IMR-90 (cell line): Measurements from ENCODE around the gene ZDHHC1. TPM values are rescaled to one million over a fixed set of nuclear protein-coding genes. Genes with fewer than 3 reads are reported as not detected.

ENCODE experiments used
- ATAC-seq: fragments of 200-7000 bp; cut with Tn5 transposase; 2 replicates; pipeline ENCODE4 v1.9.1; 2020; ENCODE audit warnings: low read depth, mild to moderate bottlenecking, moderate library complexity
- BruUV-seq: library from RNA; stranded (reverse); fragments of 400-500 nt; replicated peaks from 2 replicates; lab custom pipeline; 2021; lab: Mats Ljungman, UMichigan
- CTCF ChIA-PET: fragments of 300-600 bp; formaldehyde crosslinking; extraction: SDS; loops from one replicate; lab custom pipeline; 2021; ENCODE audit warnings: antibody characterized with exemption; lab: Yijun Ruan, JAX
- POLR2A ChIA-PET: fragments of 300-600 bp; sonication (Branson Sonifier 250); formaldehyde crosslinking; loops from one replicate; lab custom pipeline; 2022; ENCODE audit warnings: antibody characterized with exemption; ENCODE audit not compliant: unreplicated experiment; lab: Charles Lee
- DNase-seq: peaks from one replicate; pipeline ENCODE4 v3.0.0; 2013
- H2AFZ ChIP-seq: replicated peaks from 2 replicates; pipeline ENCODE3; 2013; ENCODE audit warnings: low read length, mild to moderate bottlenecking; ENCODE audit not compliant: poor library complexity
- H2AK5ac ChIP-seq: 2 replicates; pipeline ENCODE4 v1.6.1; 2013; ENCODE audit warnings: low read depth, low read length, inconsistent platforms
- H2AK9ac ChIP-seq: replicated peaks from 2 replicates; pipeline ENCODE3; 2013; ENCODE audit warnings: mild to moderate bottlenecking, low read depth, low read length, moderate library complexity; ENCODE audit not compliant: poor library complexity
- H2BK120ac ChIP-seq: 2 replicates; pipeline ENCODE4 v1.6.1; 2013; ENCODE audit warnings: low read depth, low read length, inconsistent platforms
- H2BK15ac ChIP-seq: 3 replicates; pipeline ENCODE4 v1.6.1; 2013; ENCODE audit warnings: low read depth, low read length, inconsistent platforms
- H2BK20ac ChIP-seq: 2 replicates; pipeline ENCODE4 v1.6.1; 2013; ENCODE audit warnings: low read depth, mild to moderate bottlenecking, inconsistent platforms, low read length, moderate library complexity
- H2BK5ac ChIP-seq: 2 replicates; pipeline ENCODE4 v1.6.1; 2013; ENCODE audit warnings: mild to moderate bottlenecking, low read depth, low read length, inconsistent platforms; ENCODE audit not compliant: poor library complexity, severe bottlenecking
- H3K14ac ChIP-seq: replicated peaks from 2 replicates; pipeline ENCODE4 v1.6.1; 2013; ENCODE audit warnings: low read depth, low read length, inconsistent platforms
- H3K18ac ChIP-seq: 2 replicates; pipeline ENCODE4 v1.6.1; 2013; ENCODE audit warnings: low read depth, low read length, control low read depth
- H3K23ac ChIP-seq: 2 replicates; pipeline ENCODE4 v1.6.1; 2013; ENCODE audit warnings: low read depth, low read length, inconsistent platforms
- H3K27ac ChIP-seq: 2 replicates; pipeline ENCODE4 v1.5.1; 2013; ENCODE audit warnings: mild to moderate bottlenecking, control low read depth, low read length; ENCODE audit not compliant: insufficient read depth
- H3K27me3 ChIP-seq: 2 replicates; pipeline ENCODE4 v1.6.1; 2013; ENCODE audit warnings: low read length; ENCODE audit not compliant: control insufficient read depth, insufficient read depth
- H3K36me3 ChIP-seq: 2 replicates; pipeline ENCODE4 v1.6.1; 2013; ENCODE audit warnings: low read length, mixed read lengths; ENCODE audit not compliant: control insufficient read depth, insufficient read depth
- H3K4ac ChIP-seq: 2 replicates; pipeline ENCODE4 v1.6.1; 2013; ENCODE audit warnings: low read depth, low read length, inconsistent platforms
- H3K4me1 ChIP-seq: 2 replicates; pipeline ENCODE4 v1.6.1; 2013; ENCODE audit warnings: low read length, mixed read lengths; ENCODE audit not compliant: control insufficient read depth, insufficient read depth
- H3K4me2 ChIP-seq: 2 replicates; pipeline ENCODE4 v1.6.1; 2013; ENCODE audit warnings: low read depth, mild to moderate bottlenecking, control low read depth, low read length, moderate library complexity
- H3K4me3 ChIP-seq: 2 replicates; pipeline ENCODE4 v1.5.1; 2013; ENCODE audit warnings: low read depth, mild to moderate bottlenecking, control low read depth, low read length, moderate library complexity; ENCODE audit not compliant: insufficient read depth
- H3K56ac ChIP-seq: 2 replicates; pipeline ENCODE4 v1.6.1; 2013; ENCODE audit warnings: low read length, inconsistent platforms; ENCODE audit not compliant: insufficient read depth; ENCODE audit errors: extremely low read depth
- H3K79me1 ChIP-seq, 2 experiments: 2 replicates each; pipeline ENCODE4 v1.6.1; 2013; ENCODE audit warnings: low read length in 2 of 2, inconsistent platforms in 1 of 2, low read depth in 1 of 2
- H3K9ac ChIP-seq: 2 replicates; pipeline ENCODE4 v1.6.1; 2013; ENCODE audit warnings: low read depth, low read length, control low read depth
- H3K9me1 ChIP-seq: 2 replicates; pipeline ENCODE4 v1.6.1; 2013; ENCODE audit warnings: low read length, inconsistent platforms; ENCODE audit not compliant: insufficient read depth
- H3K9me3 ChIP-seq: 2 replicates; pipeline ENCODE4 v1.6.1; 2013; ENCODE audit warnings: low read length; ENCODE audit not compliant: control insufficient read depth, insufficient read depth
- H4K20me1 ChIP-seq: 2 replicates; pipeline ENCODE4 v1.6.1; 2013; ENCODE audit warnings: low read length, inconsistent platforms; ENCODE audit not compliant: insufficient read depth
- H4K5ac ChIP-seq: 2 replicates; pipeline ENCODE4 v1.6.1; 2013; ENCODE audit warnings: mild to moderate bottlenecking, low read depth, low read length, control low read depth
- H4K8ac ChIP-seq, 2 experiments: 2 replicates each; pipeline ENCODE4 v1.6.1; 2013; ENCODE audit warnings: low read depth in 2 of 2, low read length in 2 of 2, control low read depth in 1 of 2, inconsistent platforms in 1 of 2
- H4K91ac ChIP-seq: 2 replicates; pipeline ENCODE4 v1.6.1; 2013; ENCODE audit warnings: low read depth, low read length, inconsistent platforms; ENCODE audit not compliant: insufficient read depth
- BHLHE40 ChIP-seq: fragments of 150-350 bp; IDR thresholded peaks from 2 replicates; pipeline ENCODE4 v1.6.1; 2016; ENCODE audit warnings: mild to moderate bottlenecking, low read depth, low read length
- CEBPB ChIP-seq: IDR thresholded peaks from 2 replicates; pipeline ENCODE4 v1.6.1; 2012; ENCODE audit warnings: low read depth, low read length, improper control_type of control experiment
- CHD1 ChIP-seq: IDR thresholded peaks from 2 replicates; pipeline ENCODE4 v1.6.1; 2012; ENCODE audit warnings: low read depth, low read length, improper control_type of control experiment
- CTCF ChIP-seq: conservative IDR thresholded peaks from 2 replicates; pipeline ENCODE4 v1.5.1; 2012; ENCODE audit warnings: mild to moderate bottlenecking, low read depth, low read length, improper control_type of control experiment
- ELK1 ChIP-seq: fragments of 150-350 bp; IDR thresholded peaks from 2 replicates; pipeline ENCODE4 v1.6.1; 2016; ENCODE audit warnings: low read depth, mild to moderate bottlenecking, low read length, moderate library complexity, borderline replicate concordance
- FOS ChIP-seq: fragments of 150-350 bp; IDR thresholded peaks from 2 replicates; pipeline ENCODE4 v1.6.1; 2016; ENCODE audit warnings: low read depth, low read length
- MAFK ChIP-seq: IDR thresholded peaks from 2 replicates; pipeline ENCODE4 v1.6.1; 2012; ENCODE audit warnings: low read depth, low read length, improper control_type of control experiment
- MAZ ChIP-seq: IDR thresholded peaks from 2 replicates; pipeline ENCODE4 v1.6.1; 2012; ENCODE audit warnings: low read depth, mild to moderate bottlenecking, low read length, improper control_type of control experiment, moderate library complexity, borderline replicate concordance
- MXI1 ChIP-seq: IDR thresholded peaks from 2 replicates; pipeline ENCODE4 v1.6.1; 2012; ENCODE audit warnings: low read depth, mild to moderate bottlenecking, low read length, moderate library complexity, borderline replicate concordance
- NFE2L2 ChIP-seq: fragments of 150-350 bp; IDR thresholded peaks from 2 replicates; pipeline ENCODE4 v1.6.1; 2016; ENCODE audit warnings: low read depth, mild to moderate bottlenecking, low read length
- POLR2A ChIP-seq: IDR thresholded peaks from 2 replicates; pipeline ENCODE4 v1.6.1; 2012; ENCODE audit warnings: mild to moderate bottlenecking, low read depth, low read length
- RAD21 ChIP-seq: IDR thresholded peaks from 2 replicates; pipeline ENCODE4 v1.6.1; 2012; ENCODE audit warnings: low read length, improper control_type of control experiment
- RCOR1 ChIP-seq: IDR thresholded peaks from 2 replicates; pipeline ENCODE4 v1.6.1; 2012; ENCODE audit warnings: mild to moderate bottlenecking, low read length, improper control_type of control experiment; ENCODE audit not compliant: insufficient replicate concordance
- RFX5 ChIP-seq: IDR thresholded peaks from 2 replicates; pipeline ENCODE4 v1.8.0; 2012; ENCODE audit warnings: low read depth, mild to moderate bottlenecking, low read length, moderate library complexity
- SMC3 ChIP-seq: fragments of 150-350 bp; IDR thresholded peaks from 2 replicates; pipeline ENCODE4 v1.6.1; 2016; ENCODE audit warnings: low read depth, mild to moderate bottlenecking, antibody characterized with exemption, low read length, moderate library complexity
- USF2 ChIP-seq: fragments of 150-350 bp; IDR thresholded peaks from 2 replicates; pipeline ENCODE4 v1.6.1; 2017; ENCODE audit warnings: mild to moderate bottlenecking, antibody characterized with exemption, low read length, low read depth
- WGBS, 2 experiments: methylation state at CpG; one replicate each; pipeline versions ENCODE4 v1.1.5 to v1.1.7; 2013; ENCODE audit warnings: missing lambda C conversion rate in 2 of 2; ENCODE audit not compliant: insufficient read length in 1 of 2; ENCODE audit errors: extremely low coverage in 2 of 2; 5-methylcytosine and 5-hydroxymethylcytosine counted together
- dilution Hi-C: fragments of 300-500 bp; cut with HindIII; formaldehyde crosslinking; loops from one replicate; pipeline ENCODE4 v1.14.3; 2018; ENCODE audit warnings: low sequenced_read_pairs; ENCODE audit not compliant: unreplicated experiment
- in situ Hi-C: fragments of 300-500 bp; cut with MboI; formaldehyde crosslinking; loops from 3 replicates; pipeline ENCODE4 v1.14.3; 2019; ENCODE audit warnings: low sequenced_read_pairs, inconsistent platforms, mixed read lengths
- intact Hi-C: fragments of 100-400 bp; cut with micrococcal nuclease; formaldehyde crosslinking; loops from 2 replicates; pipeline ENCODE4 v1.10.0; 2022
- polyA plus RNA-seq, 3 experiments: library from polyadenylated mRNA; depleted of rRNA; stranded (reverse); fragments of >200 nt; gene quantifications; 2 replicates each; pipeline ENCODE4 v1.2.3, GENCODE V29; 2012; ENCODE audit warnings: low replicate concordance in 1 of 3
- total RNA-seq: library from RNA; depleted of rRNA; stranded (reverse); fragments of >200 nt; gene quantifications from 2 replicates; pipeline ENCODE4 v1.2.3, GENCODE V29; 2012

The ZDHHC1 gene
- total and polyA plus RNA-seq, 2 of the 4 experiments (the other 2 are of a cell fraction): 2.0 to 5.9 TPM

GRCh38 chr16:67356396-67356795 is 59.9 kb downstream of the ZDHHC1 start:
- Histone ChIP-seq H3K18ac (no peak overlapping the region), H4K91ac (no peak overlapping the region), H3K79me1 (no peaks in the 10 kb centered on the region), H3K27me3 (peaks cover 29% of the 10 kb centered on the region), H2AFZ (no peak overlapping the region), H3K14ac (no peak overlapping the region), H2BK120ac (no peak overlapping the region), H3K9me3 (no peaks in the 10 kb centered on the region), H3K23ac (no peak overlapping the region), H3K9me1 (no peaks in the 10 kb centered on the region), H4K20me1 (no peaks in the 10 kb centered on the region), H3K4ac (no peak overlapping the region), H2BK20ac (no peak overlapping the region), H2BK15ac (no peak overlapping the region), H4K8ac (no peak overlapping the region), H3K9ac (no peak overlapping the region), H3K27ac (no peak overlapping the region), H3K4me2 (no peak overlapping the region), H4K5ac (no peak overlapping the region), H3K4me3 (no peak overlapping the region), H3K36me3 (no peaks in the 10 kb centered on the region), H2AK9ac (no peak overlapping the region), H2AK5ac (no peak overlapping the region), H3K4me1 (no peaks in the 10 kb centered on the region), H2BK5ac (no peak overlapping the region), H3K56ac (no peak overlapping the region)
- POLR2A ChIA-PET: no interaction called here
- ATAC-seq (no peak), DNase-seq (no peak)
- TF ChIP-seq FOS: no peak
- TF ChIP-seq MXI1: no peak
- no peak for TF ChIP-seq RAD21
- TF ChIP-seq ELK1: no peak
- no peak for TF ChIP-seq RFX5
- TF ChIP-seq SMC3: no peak
- TF ChIP-seq RCOR1: no peak
- no peak for TF ChIP-seq BHLHE40
- no peak for TF ChIP-seq CTCF
- TF ChIP-seq NFE2L2: no peak
- TF ChIP-seq CHD1: no peak
- no peak for TF ChIP-seq USF2
- TF ChIP-seq POLR2A: no peak
- TF ChIP-seq MAZ: no peak
- no peak for TF ChIP-seq CEBPB
- no peak for TF ChIP-seq MAFK
- intact Hi-C loops (no loop called here), in situ Hi-C loops (no loop called here), dilution Hi-C loops (no loop called here)
- CTCF ChIA-PET: no interaction called here
- 100% methylated on average over 1 of the region's 3 CpGs; no CpG with 5 or more reads in 1 of the 2 experiments for WGBS, 2 experiments
- BruUV-seq: no TSS peak
